T-helper 2 cell treated with Interferon-gamma antibody and Interleukin-4, amounts not matched to agents 5 μg/mL and 100 μg/mL, for 36 hours (primary cell): ENCODE results near the gene RNU1-1.
"Not testable (repeated sequence)": the region's sequence is repeated elsewhere in the genome, so short reads cannot be mapped to it uniquely, and the experiment has no call there.

Experiments used
- DNase-seq: peaks from one replicate; pipeline ENCODE4 v3.0.0; 2021; ENCODE audit warnings: low spot score
- H3K27ac Mint-ChIP-seq: one replicate; pipeline ENCODE4 v1.8.0; 2021; ENCODE audit warnings: mild to moderate bottlenecking, mixed read lengths
- H3K27me3 Mint-ChIP-seq: one replicate; pipeline ENCODE4 v1.8.0; 2021; ENCODE audit warnings: low read depth, mixed read lengths
- H3K36me3 Mint-ChIP-seq: one replicate; pipeline ENCODE4 v1.8.0; 2021; ENCODE audit warnings: low read depth, mixed read lengths
- H3K4me1 Mint-ChIP-seq: one replicate; pipeline ENCODE4 v1.8.0; 2021; ENCODE audit warnings: low read depth, mixed read lengths
- H3K4me3 Mint-ChIP-seq: one replicate; pipeline ENCODE4 v1.8.0; 2022; ENCODE audit warnings: mild to moderate bottlenecking, moderate library complexity, mixed read lengths
- H3K9me3 Mint-ChIP-seq: one replicate; pipeline ENCODE4 v1.8.0; 2021; ENCODE audit warnings: mixed read lengths

Gene RNU1-1

DNA sequence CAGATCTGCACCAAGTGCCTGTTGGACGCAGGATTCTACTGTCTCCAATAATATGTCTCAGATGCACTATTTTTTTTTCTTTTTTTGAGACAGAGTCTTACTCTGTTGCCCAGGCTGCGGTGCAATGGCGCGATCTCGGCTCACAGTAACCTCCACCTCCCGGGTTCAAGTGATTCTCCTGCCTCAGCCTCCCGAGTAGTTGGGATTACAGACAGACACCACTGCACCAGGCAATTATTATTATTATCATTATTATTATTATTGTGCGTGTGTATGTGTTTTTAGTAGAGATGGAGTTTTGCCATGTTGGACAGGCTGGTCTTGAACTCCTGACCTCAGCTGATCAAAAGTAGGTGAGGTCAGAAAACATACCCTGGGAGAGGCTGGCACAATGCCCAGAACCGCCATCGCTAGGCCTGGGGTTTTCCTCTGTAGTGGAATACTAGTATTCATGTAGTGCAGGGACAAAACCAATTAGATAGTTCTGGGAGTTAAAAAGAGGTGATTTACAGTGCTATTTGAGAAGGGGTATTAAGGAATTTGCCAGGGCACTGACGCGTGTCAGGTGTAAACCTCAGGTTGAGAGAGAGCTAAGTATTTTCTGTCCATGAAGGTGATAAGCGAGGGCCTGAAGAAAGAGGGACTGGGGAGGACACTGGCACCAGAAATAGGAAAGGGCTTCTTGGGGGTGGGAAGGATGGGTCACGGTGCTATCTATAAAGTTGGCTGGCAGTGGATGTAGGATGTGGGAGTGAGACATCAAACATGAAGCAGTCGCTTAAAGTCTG, 1.3 kb downstream of the RNU1-1 start:
- H3K27ac Mint-ChIP-seq, H3K4me1 Mint-ChIP-seq, H3K4me3 Mint-ChIP-seq, H3K27me3 Mint-ChIP-seq, H3K9me3 Mint-ChIP-seq, H3K36me3 Mint-ChIP-seq: not testable (repeated sequence)
- peak; percentile 42 for DNase-seq

GRCh38 chr1:16511926-16512325, 2.2 kb downstream of the RNU1-1 start:
- DNase-seq, H3K4me3 Mint-ChIP-seq, H3K9me3 Mint-ChIP-seq, H3K36me3 Mint-ChIP-seq, H3K27me3 Mint-ChIP-seq, H3K27ac Mint-ChIP-seq, H3K4me1 Mint-ChIP-seq: not testable (repeated sequence)

DNA sequence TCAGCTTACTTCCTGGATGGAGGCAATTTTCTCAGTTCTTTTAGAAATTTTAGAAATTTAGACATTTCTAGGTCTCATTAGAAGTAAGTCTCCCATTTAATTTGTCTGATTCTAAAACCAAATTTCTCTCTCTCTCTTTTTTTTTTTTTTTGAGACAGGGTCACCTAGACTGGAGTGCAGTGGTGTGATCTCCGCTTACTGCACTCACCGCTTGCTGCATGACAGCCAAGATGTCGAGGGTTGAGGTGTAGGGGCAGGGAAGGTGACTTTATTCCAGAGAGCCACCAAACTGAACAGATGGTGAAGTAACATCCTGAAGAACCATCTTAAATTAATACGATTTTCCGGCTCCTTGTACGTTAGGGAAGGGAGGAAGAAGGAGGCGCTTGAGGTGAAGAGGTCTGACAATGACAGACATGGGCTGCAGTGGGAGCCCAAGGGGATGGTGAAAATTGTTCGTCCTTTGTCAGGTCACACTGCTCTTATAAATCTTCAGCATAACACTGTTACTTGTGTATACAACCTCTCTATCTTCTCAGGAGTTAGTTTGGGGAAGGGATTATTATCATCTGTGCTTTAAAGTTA, 5.1 kb downstream of the RNU1-1 start:
- DNase-seq, result peak; percentile 17
- H3K4me1 Mint-ChIP-seq, H3K9me3 Mint-ChIP-seq, H3K36me3 Mint-ChIP-seq, H3K27ac Mint-ChIP-seq, H3K27me3 Mint-ChIP-seq, H3K4me3 Mint-ChIP-seq: not testable (repeated sequence)

DNA sequence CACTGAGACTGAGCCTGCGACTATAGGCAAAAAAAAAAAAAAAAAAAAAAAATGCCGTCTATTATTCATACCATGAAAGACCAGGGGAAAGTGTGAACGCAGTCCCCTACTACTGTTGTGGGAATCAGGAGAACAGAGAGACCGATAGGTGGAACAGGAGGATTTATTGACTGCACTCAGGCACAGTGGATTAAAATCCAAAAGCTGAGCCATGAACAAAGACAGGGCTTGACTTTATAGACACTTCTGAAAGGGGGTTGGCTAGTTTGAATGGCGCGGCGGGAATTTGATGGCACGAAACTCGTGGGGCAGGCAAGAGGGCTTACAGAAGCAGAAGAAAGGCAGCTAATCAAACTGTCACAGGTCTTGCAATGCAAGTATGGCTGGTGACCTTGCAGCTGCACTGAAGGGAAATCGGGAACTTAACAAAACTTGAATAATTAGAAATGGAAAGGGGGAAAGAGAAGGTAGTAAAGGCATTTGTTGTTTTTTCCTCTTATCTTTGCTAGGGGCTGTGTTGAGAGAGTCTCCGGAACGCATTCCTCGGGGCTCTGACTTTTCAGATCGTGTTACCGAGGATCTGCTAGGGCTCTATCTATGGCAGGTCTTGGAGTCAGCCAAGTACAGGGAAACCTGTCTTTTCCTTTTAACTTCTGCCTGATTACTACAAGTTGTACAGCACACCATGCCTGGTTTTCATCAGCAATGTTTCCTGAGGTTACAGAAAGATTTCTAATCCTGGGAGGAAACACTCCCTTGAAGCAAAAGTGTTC, 7.5 kb downstream of the RNU1-1 start:
- H3K27ac Mint-ChIP-seq, H3K4me3 Mint-ChIP-seq, DNase-seq, H3K36me3 Mint-ChIP-seq, H3K4me1 Mint-ChIP-seq, H3K9me3 Mint-ChIP-seq: not testable (repeated sequence)
- peaks cover 12% of the 10 kb centered on the region for H3K27me3 Mint-ChIP-seq

DNA sequence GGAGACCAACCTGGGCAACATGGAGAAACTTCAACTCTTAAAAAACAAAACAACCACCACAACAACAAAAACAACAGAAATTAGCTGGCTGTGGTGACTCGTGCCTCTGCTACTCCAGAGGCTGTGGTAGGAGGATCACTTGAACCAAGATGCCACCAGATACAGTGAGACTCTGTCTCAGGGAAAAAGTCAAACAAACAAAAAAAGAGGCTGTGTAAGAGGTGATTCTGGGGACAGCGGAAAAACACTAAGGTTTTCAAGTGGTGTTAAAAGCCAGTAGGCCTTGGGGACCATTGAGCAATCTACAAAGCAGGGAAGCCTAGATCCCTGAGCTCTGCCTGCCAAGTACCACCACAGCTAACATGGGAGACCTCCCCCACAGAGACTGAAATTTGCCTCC, 8.2 kb downstream of the RNU1-1 start:
- peaks cover 12% of the 10 kb centered on the region for H3K27me3 Mint-ChIP-seq

GRCh38 chr1:16503494-16503893, 10.6 kb downstream of the RNU1-1 start:
- H3K36me3 Mint-ChIP-seq, result no peaks in the 10 kb centered on the region
- H3K27me3 Mint-ChIP-seq, result peaks cover 12% of the 10 kb centered on the region
- peaks cover 7% of the 10 kb centered on the region for H3K4me1 Mint-ChIP-seq
- H3K27ac Mint-ChIP-seq, result no peak overlapping the region
- H3K9me3 Mint-ChIP-seq, result no peaks in the 10 kb centered on the region
- no peak for DNase-seq
- no peak overlapping the region for H3K4me3 Mint-ChIP-seq

More for the DNA sequence above, 8.2 kb downstream of the RNU1-1 start:
- not testable (repeated sequence) for H3K4me3 Mint-ChIP-seq, H3K9me3 Mint-ChIP-seq, H3K4me1 Mint-ChIP-seq, H3K27ac Mint-ChIP-seq, H3K36me3 Mint-ChIP-seq, DNase-seq

GRCh38 chr1:16501446-16501845, 12.6 kb downstream of the RNU1-1 start:
- not testable (repeated sequence) for DNase-seq, H3K36me3 Mint-ChIP-seq, H3K9me3 Mint-ChIP-seq, H3K27me3 Mint-ChIP-seq, H3K27ac Mint-ChIP-seq, H3K4me3 Mint-ChIP-seq
- H3K4me1 Mint-ChIP-seq, result peaks cover 17% of the 10 kb centered on the region

DNA sequence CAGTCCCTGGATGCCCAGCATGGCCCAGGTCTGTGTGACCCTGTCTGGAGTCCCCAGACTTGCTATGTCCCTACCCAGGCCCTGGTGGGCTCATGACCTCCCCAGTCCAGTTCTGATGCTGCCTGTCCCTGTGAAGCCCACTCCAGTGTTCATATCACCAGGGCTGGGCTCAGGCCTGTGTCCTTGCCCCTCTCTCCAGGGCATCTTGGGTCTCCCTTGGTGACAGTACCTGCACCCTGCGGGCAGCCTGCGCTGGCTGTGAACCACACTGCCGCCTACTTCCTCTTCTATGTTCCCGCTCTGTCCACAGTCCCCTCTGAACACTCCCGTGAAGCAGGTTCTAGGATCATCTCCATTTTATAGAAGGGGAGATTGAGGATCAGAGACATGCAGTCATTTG, 13.1 kb downstream of the RNU1-1 start:
- not testable (repeated sequence) for DNase-seq, H3K9me3 Mint-ChIP-seq, H3K27ac Mint-ChIP-seq, H3K36me3 Mint-ChIP-seq, H3K27me3 Mint-ChIP-seq, H3K4me3 Mint-ChIP-seq
- H3K4me1 Mint-ChIP-seq, result peaks cover 17% of the 10 kb centered on the region

DNA sequence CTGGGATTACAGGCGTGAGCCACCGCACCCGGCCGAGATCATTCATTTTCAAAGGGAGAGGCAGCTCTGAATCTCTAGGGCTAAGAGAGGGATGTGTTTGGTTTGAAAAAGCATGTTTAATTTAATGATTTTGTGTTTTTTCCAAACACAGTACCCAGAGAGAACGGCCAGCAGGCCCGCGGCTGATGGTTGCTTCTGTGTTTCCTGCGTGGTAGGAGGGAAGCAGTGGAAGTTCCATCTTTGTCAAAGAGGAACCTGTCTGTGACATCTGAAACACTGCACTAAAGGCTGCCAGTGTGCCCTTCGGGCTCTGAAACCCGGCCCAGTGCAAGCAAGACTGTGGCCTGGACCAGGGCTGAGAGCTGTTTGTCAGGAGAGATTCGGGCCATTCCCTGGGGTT, 13.6 kb downstream of the RNU1-1 start:
- H3K4me3 Mint-ChIP-seq, result peak overlapping the region; percentile 88
- DNase-seq, H3K27ac Mint-ChIP-seq, H3K9me3 Mint-ChIP-seq, H3K27me3 Mint-ChIP-seq, H3K36me3 Mint-ChIP-seq: not testable (repeated sequence)
- H3K4me1 Mint-ChIP-seq, result peaks cover 17% of the 10 kb centered on the region

GRCh38 chr1:16498573-16499413, 15.3 kb downstream of the RNU1-1 start:
- peak; percentile 89 for DNase-seq
- peak overlapping the region; percentile 81 for H3K4me3 Mint-ChIP-seq
- H3K36me3 Mint-ChIP-seq, result no peaks in the 10 kb centered on the region
- H3K27ac Mint-ChIP-seq, result peak overlapping the region; percentile 41
- H3K9me3 Mint-ChIP-seq, result no peaks in the 10 kb centered on the region
- peaks cover 5% of the 10 kb centered on the region for H3K27me3 Mint-ChIP-seq
- peaks cover 17% of the 10 kb centered on the region for H3K4me1 Mint-ChIP-seq

GRCh38 chr1:16498047-16498446, 16.0 kb downstream of the RNU1-1 start:
- DNase-seq, H3K9me3 Mint-ChIP-seq, H3K27me3 Mint-ChIP-seq, H3K36me3 Mint-ChIP-seq: not testable (repeated sequence)
- Mint-ChIP-seq H3K27ac (peak overlapping the region; percentile 52), H3K4me1 (peaks cover 18% of the 10 kb centered on the region), H3K4me3 (peak overlapping the region; percentile 81)

- not testable (repeated sequence) for H3K9me3 Mint-ChIP-seq, H3K36me3 Mint-ChIP-seq, H3K27ac Mint-ChIP-seq, DNase-seq, H3K27me3 Mint-ChIP-seq
- Mint-ChIP-seq H3K4me1 (peaks cover 21% of the 10 kb centered on the region), H3K4me3 (peak overlapping the region; percentile 81)
These were observed 16.6 kb downstream of the RNU1-1 start for GRCh38 chr1:16497474-16497904.

GRCh38 chr1:16493731-16494130, 20.4 kb downstream of the RNU1-1 start:
- H3K27me3 Mint-ChIP-seq, H3K9me3 Mint-ChIP-seq, DNase-seq, H3K4me3 Mint-ChIP-seq, H3K36me3 Mint-ChIP-seq, H3K27ac Mint-ChIP-seq: not testable (repeated sequence)
- peaks cover 15% of the 10 kb centered on the region for H3K4me1 Mint-ChIP-seq

- Mint-ChIP-seq H3K4me1 (peaks cover 13% of the 10 kb centered on the region), H3K4me3 (peak overlapping the region; percentile 3), H3K27ac (peak overlapping the region; percentile 44)
- DNase-seq, result peak; percentile 53
- H3K27me3 Mint-ChIP-seq, H3K36me3 Mint-ChIP-seq, H3K9me3 Mint-ChIP-seq: not testable (repeated sequence)
These were observed 21.1 kb downstream of the RNU1-1 start for GRCh38 chr1:16492937-16493336.
